Type B pancreatic cell (in vitro differentiated cells): Measurements from ENCODE around the gene HOXB1. TPM values are rescaled to one million over a fixed set of nuclear protein-coding genes. Genes with fewer than 3 reads are reported as not detected.

Experiments used
- DNase-seq: peaks from one replicate; pipeline ENCODE4 v3.0.0; 2021; ENCODE audit warnings: mixed read lengths; ENCODE audit not compliant: unreplicated experiment; ENCODE audit errors: extremely low spot score
- H3K27ac Mint-ChIP-seq: 2 replicates; pipeline ENCODE4 v1.8.0; 2021; ENCODE audit warnings: mild to moderate bottlenecking, mixed read lengths
- H3K27me3 Mint-ChIP-seq: 2 replicates; pipeline ENCODE4 v1.8.0; 2021; ENCODE audit warnings: mixed read lengths
- H3K36me3 Mint-ChIP-seq: 2 replicates; pipeline ENCODE4 v1.8.0; 2021; ENCODE audit warnings: mixed read lengths
- H3K4me1 Mint-ChIP-seq: one replicate; pipeline ENCODE4 v1.8.0; 2021; ENCODE audit warnings: mixed read lengths; ENCODE audit not compliant: unreplicated experiment
- H3K4me3 Mint-ChIP-seq: 2 replicates; pipeline ENCODE4 v1.8.0; 2021; ENCODE audit warnings: mild to moderate bottlenecking, mixed read lengths
- H3K9me3 Mint-ChIP-seq: 2 replicates; pipeline ENCODE4 v1.8.0; 2021; ENCODE audit warnings: mixed read lengths
- CTCF ChIP-seq: fragments of 200-600 bp; sonication (generic); conservative IDR thresholded peaks from 2 replicates; pipeline ENCODE4 v1.5.0; 2021; ENCODE audit warnings: antibody characterized with exemption, mild to moderate bottlenecking
- total RNA-seq: library from RNA; stranded (reverse); gene quantifications from 2 replicates; pipeline ENCODE4 v1.2.1, GENCODE V29; 2021; ENCODE audit warnings: low replicate concordance

HOXB1 gene
- total RNA-seq, 1 donor from 2014 or later = 0.29 TPM

GRCh38 chr17:48504953-48505352, 25.9 kb downstream of the HOXB1 start:
- TF ChIP-seq CTCF = no peak
- H3K36me3 Mint-ChIP-seq = no peaks in the 10 kb centered on the region
- no peaks in the 10 kb centered on the region for H3K9me3 Mint-ChIP-seq
- DNase-seq = no peak
- peak overlapping the region; percentile 16 for H3K4me3 Mint-ChIP-seq
- peak overlapping the region; percentile 78 for H3K27ac Mint-ChIP-seq
- peaks cover 28% of the 10 kb centered on the region for H3K27me3 Mint-ChIP-seq
- H3K4me1 Mint-ChIP-seq = peaks cover 42% of the 10 kb centered on the region

GRCh38 chr17:48503747-48504146, 27.1 kb downstream of the HOXB1 start:
- no peaks in the 10 kb centered on the region for H3K9me3 Mint-ChIP-seq
- TF ChIP-seq CTCF = no peak
- no peaks in the 10 kb centered on the region for H3K36me3 Mint-ChIP-seq
- peaks cover 28% of the 10 kb centered on the region for H3K27me3 Mint-ChIP-seq
- peak overlapping the region; percentile 33 for H3K27ac Mint-ChIP-seq
- no peak overlapping the region for H3K4me3 Mint-ChIP-seq
- no peak for DNase-seq
- H3K4me1 Mint-ChIP-seq = peaks cover 48% of the 10 kb centered on the region

DNA sequence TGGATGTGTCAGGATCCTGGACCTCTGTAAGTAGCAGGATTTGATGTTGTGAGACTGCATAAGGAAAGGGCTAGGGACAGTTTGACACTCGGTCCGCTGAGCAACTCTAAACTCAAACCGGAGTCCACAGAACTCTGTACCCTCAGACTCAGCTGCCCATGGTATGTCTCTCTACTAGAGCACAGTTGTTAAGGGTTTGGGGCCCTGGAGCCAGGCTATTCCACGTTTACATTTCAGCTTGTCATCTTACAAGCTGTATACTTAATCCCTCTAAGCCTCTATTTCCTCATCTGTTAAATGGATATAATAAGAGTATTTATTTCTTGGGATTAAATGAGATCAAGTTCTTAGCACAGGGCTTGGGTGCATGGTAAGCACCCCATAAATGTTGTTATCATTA, 27.9 kb downstream of the HOXB1 start:
- Mint-ChIP-seq H3K27ac (peak overlapping the region; percentile 33), H3K27me3 (peaks cover 28% of the 10 kb centered on the region), H3K4me1 (peaks cover 56% of the 10 kb centered on the region), H3K4me3 (no peak overlapping the region), H3K36me3 (no peaks in the 10 kb centered on the region), H3K9me3 (no peaks in the 10 kb centered on the region)
- no peak for DNase-seq
- no peak for TF ChIP-seq CTCF

DNA sequence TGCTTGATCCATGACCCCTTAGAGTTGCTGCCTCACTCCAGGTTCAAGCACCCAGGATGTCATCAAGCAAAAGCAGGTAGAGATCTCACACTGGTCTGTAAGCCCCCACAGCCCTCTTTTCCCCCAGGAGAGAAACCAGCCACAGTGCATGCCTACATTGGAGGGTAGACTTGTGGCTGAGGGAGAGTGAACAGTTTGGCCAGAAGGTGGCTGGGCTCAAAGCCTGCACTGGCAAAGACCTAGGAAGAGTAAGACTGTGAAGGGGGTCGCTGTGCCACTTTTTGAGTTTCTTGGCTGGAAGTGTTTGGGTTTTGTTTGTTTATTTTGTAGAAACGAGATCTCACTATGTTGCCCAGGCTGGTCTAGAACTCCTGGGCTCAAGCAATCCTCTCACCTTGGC, 28.5 kb downstream of the HOXB1 start:
- TF ChIP-seq CTCF = no peak
- peaks cover 62% of the 10 kb centered on the region for H3K4me1 Mint-ChIP-seq
- H3K4me3 Mint-ChIP-seq = no peak overlapping the region
- H3K9me3 Mint-ChIP-seq = no peaks in the 10 kb centered on the region
- H3K27me3 Mint-ChIP-seq = peaks cover 28% of the 10 kb centered on the region
- DNase-seq = no peak
- no peaks in the 10 kb centered on the region for H3K36me3 Mint-ChIP-seq
- no peak overlapping the region for H3K27ac Mint-ChIP-seq

GRCh38 chr17:48500435-48501426, 30.1 kb downstream of the HOXB1 start:
- Mint-ChIP-seq H3K9me3 (no peaks in the 10 kb centered on the region), H3K27ac (peak overlapping the region; percentile 24), H3K4me3 (peak overlapping the region; percentile 22), H3K36me3 (no peaks in the 10 kb centered on the region), H3K27me3 (peaks cover 34% of the 10 kb centered on the region), H3K4me1 (peaks cover 61% of the 10 kb centered on the region)
- TF ChIP-seq CTCF = peak; percentile 21
- DNase-seq = no peak
